Right forelimb (tissue), 1 donor: ENCODE measurements around the gene PAOX.

Source experiments
- DNase-seq: peaks from one replicate; pipeline ENCODE4 v3.0.0-alpha.2; 2018

PAOX gene

DNA sequence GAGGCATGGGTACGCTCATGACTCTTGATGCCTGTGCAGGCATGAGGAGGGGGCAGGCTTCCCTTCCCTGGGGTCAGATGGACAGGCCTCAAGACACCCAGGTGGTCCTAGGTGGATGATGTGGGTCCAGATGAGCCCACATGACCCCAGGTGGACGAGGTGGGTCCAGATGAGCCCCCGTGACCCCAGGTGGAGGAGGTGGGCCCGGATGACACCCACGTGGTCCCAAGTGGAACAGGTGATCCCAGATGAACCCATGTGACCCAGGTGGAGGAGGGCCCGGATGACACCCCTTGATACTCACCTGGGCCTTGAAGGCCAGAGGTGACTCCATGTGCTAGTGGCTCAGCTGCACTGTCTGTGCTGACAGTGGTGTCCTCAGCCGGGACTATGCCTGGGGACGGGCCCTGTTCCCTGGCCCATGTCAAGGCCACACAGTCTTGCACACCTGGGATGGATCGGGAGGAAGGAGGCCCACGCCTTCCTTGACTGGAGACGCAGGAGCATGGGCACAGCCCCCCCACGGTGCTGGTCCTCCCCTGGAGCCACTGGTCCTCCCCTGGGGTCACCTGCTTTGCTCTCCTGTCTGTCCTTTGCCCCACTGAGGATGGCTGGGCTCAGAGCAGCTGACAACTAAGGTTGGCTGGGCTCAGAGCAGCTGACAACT, 28.6 kb upstream of the PAOX start:
- no peak for DNase-seq

DNA sequence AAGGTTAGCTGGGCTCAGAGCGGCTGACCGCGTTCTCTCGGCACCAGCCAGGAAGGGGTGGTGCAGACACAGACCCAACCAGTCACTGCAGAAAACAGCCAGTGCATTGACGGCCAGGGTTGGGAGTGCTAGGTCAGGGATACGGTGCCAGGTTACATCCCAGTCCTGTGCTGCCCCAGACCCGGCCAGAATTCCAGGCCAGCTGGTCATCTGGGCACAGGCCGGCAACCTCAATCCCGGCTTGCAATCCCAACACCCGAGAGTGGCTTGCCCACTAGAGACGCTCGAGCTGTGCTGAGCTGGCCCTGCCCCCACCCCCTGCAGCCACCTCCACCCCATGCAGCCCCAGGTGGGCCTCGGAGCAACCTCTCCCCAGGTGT, 28.1 kb upstream of the PAOX start:
- DNase-seq = no peak

DNA sequence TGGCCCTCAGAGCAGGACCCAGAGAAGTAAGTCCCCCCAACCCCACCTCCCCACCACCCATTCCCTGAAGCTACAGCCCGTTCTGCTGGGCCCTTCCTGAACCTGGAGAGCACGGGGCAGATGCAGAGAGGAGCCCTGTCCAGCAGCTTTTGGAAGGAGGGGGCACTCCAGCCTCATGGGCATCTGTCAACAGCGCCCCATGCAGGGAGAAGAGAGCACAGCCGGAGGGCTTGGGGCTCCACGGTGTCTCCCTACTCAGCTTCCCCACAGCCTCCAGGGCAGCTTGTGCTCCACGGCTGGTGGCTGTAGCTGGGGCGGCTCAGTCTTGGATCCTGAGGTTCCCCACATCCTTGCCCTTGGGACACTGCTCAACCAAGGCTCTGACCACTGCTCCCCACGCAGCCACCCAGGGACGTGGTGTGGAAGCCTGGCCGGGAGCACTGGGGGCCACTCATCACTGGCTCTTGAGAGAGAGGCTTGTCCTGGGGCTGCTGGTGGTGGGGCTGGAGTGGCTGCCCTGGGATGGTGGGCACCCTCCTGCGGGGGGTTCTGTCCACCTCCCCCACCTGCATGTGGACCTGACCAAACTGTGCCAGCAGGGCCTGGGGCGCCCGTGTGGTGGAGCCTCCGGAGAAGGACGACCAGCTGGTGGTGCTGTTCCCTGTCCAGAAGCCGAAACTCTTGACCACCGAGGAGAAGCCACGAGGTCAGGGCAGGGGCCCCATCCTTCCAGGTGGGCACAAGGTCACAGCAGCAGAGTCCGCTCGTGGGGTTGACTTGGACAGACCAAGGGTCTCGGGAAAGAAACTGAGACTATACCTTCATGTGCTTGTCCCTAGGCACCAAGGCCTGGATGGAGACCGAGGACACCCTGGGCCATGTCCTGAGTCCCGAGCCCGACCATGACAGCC, 27.4 kb upstream of the PAOX start:
- no peak for DNase-seq

DNA sequence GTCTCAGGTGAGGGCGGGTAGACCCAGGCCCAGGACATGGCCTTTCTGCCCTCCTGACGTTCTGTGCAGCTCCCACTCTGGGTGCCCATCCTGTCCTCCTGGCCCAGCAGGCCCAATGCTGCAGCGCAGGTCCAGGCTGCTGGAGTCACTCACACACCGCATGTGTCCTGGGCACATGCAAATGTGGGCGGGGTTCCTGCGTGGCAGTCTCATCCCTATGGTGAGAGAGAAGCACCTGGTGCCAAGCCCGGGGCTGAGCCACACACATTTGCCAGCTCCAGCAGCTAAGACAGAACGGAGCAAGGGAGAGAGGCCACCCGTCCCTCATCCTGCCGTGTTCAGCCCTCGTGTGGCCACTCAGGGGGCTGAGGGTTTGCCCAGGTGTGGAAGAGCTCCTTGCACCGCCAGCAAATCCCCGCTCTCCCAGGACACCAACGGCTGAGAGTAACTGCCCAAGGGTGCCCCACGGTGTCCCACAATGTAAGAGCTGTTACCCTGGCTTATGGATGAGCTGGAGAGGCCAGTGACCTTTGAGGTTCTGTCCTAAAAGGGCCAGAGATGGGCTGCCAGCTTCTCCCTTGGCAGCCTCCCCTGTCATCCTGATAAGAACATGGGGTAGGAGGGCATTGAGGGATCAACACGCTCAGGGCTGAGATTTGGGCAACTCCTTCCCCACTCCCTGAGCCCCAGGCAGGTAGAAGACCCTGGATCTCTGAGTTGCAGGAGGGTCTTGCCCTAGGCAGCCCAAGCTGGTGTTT, 25.7 kb upstream of the PAOX start:
- no peak for DNase-seq

DNA sequence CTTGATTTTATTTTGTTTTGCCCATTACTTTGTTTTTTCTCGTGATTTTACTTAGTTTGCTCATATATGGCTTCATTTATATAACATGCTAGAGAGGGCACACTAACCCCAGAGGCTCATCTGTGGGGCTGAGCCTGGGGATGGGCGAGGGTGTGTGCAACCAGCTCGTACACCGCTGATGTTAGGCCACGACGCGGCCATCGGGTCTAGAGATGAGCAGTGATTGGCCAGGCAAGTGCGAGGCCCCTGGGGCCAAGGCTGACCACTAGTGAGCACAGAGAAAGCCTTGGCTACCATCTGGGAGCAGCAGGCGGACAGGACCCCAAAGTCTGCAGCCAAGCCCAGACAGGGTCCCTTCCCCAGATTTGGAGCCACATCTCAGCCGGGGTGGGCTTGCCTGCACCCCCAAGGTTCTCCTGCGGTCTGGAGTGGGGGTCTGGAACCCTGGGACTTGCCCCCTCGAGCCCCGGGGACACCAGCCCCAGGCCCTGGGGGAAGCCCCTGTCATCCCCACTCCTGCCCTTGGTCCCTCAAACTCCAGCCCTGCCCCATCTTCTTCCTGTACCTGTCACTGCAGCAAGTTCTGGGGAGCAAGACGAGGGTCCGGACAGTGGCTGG, 25.0 kb upstream of the PAOX start:
- DNase-seq = no peak

DNA sequence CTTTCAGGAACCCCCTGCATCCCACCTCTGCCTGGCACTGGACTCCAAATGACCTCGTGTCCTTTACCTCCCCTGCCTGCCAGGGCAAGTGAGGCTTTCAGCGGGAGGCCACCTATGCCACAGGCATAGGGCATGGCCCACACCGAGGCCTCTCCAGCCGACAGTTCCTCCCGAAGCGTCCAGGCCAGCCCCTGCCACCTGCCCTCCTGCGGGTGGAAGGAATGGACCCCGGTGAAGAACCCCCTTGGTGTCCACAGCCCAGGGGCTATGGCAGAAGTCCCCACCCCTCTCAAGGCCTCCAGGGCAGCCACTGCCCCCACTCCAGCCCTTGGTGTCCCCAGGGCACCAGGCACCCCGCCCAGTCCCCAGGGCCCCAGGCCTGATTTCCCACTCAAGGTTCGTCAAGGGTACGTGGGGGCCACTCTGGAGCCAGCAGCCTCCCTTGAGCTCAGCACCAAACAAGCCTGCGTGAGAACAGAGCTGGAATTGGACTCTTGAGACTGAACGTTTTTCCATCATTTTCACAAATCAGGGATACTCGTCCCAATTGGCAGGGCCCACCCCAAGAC, 24.3 kb upstream of the PAOX start:
- DNase-seq = no peak

DNA sequence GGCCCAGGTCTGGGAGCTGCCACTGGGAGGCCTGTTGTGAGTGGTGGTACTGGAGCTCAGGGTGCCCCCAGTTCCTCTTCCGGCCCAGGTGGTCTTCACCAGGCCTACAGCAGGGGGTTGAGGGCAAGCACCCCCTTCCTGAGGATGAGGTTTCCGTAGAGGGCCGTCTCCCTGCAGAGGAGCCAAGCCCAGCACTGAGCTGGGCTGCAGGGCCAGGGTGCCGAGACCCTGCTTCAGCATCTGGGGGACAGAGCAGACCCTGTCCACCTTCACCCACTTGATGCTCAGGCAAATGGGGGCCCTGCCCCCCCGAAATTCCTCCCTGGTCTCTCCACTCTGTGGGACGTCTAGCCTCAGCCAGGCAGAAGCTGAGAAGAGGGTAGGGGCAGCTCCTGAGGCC, 23.8 kb upstream of the PAOX start:
- no peak for DNase-seq

DNA sequence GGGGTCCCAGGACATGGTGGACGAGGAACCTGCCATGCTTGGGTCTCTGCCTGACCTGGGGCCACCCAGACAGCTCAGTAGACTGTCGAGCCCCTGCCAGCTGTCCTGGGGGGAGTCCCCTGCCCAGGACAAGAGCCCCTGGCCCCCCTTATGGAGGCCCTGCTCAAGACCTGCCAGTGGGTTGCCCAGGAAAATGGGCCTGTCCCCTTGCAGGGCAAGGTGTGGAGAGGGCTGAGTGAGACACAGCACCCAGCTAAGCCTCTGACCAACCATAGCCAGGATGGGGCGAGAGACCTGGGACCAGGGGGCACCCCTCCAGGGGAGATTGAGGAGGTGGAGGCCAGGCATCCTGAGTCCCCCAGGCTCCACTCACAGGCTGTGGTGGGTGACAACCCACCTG, 23.1 kb upstream of the PAOX start:
- DNase-seq = no peak

DNA sequence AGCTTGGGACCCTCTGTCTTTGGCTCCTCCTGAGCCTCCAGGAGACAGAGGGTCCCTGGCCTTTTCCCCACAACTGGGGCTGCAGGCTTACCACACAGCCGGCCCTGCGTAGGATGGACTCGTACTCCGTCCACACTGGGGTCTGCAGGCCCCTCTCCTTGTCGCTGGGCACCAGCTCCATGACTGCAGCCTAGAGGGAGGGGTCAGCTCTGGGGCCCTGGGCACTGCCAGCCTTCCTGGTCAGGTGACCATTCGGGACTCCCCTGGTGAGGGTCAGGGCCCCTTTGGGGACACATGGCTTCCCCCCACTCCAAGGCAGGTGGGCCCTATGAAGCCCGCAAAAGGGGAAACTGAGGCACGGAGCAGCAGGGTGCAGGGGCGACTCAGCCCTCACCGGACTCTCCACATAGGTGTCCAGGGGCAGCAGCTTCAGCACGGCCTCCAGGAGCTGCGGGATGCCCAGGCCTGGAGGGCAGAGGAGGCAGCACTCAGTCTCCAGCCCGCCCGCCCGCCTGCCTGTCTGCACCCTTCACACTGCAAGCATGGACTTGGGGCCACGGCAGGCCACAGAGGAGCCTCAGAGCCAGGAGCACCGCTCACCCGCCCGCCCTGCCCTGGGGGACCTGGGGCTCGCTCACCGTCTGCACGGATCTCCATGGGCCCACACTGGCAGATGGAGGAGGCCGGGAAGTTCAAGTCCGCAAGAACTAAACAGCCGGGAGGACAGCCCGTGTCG, 22.3 kb upstream of the PAOX start:
- DNase-seq = no peak

DNA sequence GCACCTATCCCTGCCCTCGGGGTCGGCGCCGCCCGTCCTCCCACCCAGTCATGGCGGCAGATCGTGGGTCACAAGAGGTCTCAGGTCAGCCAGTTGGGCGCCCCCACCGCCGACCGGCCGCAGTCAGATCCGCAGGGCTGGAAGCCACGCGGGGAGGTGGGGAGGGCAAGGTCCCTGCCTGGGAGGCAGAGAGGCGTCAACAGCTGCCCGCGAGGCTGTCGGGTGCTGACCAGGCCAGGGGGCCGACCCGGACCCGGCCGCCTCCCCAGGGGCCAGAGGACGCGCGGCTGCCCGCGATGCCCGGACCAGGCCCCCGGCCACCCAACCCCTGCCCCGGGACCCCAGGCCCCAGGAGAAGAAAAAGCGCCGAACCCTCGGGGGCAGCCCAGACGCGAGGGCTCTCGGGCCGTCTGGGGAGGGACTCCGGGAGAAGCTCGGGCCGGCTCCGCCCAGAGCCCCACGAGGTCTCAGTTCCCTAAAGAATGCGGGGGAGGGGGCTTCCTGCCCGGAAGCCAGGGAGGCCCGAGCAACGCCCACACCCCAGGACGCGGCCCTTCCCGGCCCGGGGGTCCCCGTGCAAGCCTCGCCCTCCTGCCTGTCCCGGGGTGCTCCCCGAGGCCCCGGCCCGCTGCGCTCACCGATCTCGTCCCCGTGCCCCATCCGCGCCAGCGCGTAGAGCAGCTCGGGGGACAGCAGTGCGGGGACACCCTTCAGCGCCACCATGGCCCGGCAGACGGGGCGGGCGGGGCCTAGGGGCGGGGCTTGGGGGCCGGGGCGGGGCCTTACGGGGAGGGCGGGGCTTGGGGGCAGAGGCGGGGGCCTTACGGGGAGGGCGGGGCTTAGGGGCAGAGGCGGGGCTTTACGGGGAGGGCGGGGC, 21.5 kb upstream of the PAOX start, which contains the start of gene FUOM:
Gene FUOM, minus strand, starts transcription at position 735 of the 877 bp plus-strand sequence. Its CDS starts 12 bp downstream, at position 723.
- peak; percentile 65 for DNase-seq

DNA sequence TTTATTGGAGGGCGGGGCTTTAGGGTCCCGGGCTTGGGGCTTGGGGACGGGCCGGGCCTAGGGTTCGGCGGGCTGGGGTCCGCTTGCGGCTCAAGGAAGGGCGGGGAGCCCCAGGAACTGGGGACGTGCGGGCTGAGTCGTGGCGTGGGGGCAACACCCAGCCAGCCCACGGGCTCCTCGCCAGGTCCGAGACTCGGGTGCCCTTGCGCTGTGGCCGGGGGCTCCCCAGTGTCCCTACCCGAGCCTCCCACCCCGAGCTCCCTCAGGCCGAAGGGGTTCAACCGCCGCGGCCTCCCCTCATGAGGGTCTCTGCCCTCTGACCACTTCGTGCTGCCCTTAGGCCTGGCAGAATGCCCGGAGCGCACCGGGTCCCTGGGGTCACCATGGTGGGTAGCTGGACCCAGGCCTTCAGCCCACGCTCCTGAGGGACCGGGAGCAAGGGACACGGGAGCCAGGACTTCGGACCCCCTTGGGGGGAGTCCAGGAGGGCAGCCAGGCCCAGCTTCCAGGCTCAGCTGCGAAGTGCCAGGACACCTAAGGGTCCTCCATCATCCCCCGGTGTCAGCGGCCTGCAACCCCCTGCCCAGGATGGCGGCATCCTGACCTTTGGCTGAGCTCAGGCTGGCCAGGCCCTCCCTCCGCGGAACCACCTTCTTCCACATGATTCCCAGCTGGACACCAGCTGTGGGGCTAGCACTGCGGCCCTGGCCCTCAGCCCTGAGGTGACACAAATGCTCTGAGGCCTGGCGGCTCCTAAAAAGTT, 20.7 kb upstream of the PAOX start:
- no peak for DNase-seq

DNA sequence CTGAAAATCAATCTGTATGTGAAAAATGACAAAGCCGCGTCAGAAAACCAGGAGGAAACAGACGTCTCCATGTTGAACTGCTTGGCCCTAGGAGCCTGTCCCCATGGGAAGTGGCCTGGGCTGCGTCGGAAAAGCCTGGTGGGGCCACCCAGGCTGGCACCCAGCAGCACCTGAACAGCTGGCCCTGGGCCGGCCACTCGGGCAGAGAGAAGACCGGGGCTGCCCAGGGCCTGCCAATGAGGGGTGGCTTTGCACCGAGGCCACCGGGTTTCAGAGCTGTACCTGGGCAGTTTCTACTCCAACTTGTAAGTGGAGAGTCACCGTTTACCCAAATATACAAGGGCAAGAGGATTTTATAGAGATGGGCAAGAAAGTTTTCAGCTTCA, 20.1 kb upstream of the PAOX start:
- DNase-seq = no peak

DNA sequence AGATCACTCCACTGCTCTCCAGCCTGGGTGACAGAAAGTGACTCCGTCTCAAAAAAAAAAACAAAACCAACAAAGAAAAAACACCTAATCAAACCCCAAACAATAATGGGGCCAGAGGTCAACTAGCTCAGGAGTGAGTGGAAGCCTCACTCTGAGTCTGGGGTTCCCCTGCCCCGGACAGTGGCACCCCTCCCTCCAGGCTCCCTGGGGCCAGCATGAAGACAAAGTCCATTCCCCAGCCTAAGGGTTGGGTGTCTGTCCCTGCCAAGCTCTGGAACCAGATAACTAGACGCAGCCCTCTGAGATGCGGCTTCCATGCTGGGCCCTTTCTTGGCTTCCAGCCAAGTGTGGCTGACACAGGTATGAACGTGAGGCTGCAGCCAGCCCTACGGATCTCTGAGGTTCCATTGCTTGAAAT, 19.5 kb upstream of the PAOX start:
- DNase-seq = no peak

DNA sequence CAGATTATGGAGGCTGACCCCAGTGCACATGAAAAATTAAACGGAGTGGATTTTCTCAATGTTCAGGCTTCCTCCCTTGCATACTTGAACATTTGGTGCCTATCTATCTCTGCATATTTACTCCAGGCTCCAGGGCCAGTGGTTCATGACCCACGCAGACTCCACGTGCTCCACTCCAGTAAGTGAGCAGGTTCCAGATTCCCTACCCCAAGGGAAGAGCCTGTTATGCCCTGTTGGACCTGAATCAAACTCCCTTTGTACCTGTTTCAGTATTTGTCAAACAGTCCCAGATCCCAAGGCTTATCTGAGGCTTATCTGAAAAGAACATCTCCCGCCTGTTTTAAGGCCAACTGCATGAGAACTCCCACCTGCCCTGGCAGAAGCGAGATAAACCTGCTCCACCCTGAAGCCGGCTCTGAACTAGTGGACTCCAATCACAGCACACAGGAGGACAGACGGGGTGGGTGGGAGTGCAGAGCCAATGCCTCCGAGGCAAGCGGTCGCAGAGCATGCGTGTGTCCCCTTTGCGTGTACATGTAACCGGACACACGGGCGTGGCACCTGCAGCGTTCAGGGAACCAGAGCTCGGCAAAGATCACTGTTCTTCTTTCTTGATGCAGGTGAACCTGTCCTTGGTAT, 19.0 kb upstream of the PAOX start:
- DNase-seq = no peak

DNA sequence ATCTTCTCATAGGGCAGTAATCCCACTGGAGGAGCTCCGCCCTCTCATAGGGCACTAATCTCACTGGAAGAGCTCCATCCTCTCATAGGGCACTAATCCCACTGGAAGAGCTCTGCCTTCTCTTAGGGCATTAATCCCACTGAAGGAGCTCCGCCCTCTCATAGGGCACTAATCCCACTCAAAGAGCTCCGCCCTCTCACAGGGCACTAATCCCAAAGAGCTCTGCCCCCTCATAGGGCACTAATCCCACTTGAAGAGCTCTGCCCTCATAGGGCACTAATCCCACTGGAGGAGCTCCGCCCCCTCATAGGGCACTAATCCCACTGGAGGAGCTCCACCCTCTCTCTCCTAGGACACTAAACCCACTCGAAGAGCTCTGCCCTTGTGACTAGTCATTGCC, 17.8 kb upstream of the PAOX start:
- DNase-seq = no peak

DNA sequence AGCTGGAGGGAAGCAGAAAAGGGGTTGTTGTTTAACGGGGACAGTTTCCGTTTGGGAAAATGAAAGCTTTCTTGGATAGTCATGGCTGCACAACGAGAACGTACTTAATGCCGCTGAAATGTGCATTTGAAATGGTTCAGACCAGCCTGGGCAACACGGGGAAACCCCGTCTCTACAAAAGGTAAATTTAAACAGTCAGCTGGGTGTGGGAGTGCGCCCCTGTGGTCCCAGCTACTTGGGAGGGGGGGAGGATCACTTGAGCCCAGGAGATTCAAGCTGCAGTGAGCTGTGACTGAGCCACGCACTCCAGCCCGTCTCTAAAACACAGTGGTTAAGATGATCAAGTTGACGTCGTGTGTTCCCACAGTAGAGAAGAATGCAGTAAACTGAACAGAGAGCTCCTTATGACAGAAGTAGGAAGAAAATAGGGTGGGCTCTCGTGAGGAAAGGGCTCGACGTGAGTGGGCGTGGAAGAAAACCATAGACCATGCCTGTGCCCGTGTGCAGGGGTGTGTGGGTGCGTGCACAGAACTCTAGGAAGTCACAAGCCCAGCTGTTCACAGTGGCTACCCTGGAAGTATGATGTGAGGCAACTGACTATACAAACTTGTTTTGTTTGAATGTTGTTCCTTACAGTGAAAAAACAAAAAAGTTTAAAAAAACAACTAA, 17.2 kb upstream of the PAOX start:
- no peak for DNase-seq

DNA sequence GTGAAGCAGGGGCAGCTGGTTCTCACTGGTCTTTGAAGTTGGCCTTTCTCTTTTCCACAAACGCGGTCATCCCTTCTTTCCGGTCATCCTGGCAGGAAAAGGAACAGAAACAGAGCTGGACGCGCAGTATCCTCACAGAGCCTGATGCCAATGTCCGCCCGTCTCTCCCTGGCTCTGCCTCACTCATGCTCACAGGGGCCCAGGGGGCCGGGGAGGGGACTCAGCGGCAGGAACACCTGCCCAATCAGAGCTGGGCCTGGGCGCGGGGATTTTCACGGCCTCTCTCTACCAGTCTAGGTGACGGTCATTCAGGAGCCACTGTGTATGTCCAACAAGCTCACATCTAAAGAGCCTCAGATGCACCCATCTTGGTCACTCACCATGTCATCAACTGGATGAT, 16.2 kb upstream of the PAOX start:
- no peak for DNase-seq

DNA sequence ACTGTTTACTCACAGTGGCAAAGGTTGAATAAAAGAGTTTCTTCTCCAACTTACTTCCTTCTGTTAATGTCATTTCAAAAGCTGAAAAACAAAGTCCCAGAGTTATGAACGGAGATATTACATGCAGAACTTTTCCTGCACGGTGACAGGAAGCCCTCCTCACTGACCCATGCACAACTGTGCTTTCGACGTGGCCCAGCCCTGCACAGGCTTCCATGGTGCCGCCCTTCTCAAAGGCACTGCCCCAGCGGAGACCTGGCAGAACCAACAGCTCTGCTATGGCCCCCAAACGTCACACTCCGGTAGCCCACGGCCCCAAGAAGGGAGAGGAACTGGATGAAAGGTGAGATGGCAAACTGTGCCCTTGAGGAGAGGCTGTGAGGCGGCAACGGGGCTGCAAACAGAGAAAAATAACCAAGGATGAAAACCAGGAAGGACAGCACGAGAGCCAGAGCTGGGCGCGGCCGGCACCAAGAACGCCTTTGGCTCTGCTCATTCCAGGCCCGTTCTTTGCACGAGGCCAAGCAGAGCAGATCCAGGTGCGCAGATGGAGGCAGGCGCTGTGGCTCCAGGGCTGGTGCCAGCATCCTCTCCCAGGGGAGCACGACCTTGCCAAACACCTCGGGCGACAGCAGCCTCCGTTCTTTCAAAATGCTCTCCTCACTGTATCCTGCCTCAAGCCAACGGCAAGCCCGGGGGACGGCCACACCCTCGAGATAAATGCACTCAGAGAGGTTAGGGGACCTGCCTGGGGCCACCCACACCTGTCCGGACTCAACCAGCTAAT, 14.2 kb upstream of the PAOX start:
- DNase-seq = no peak
